Neutrophil (primary cell): Measurements from ENCODE around the gene OPHN1.

Source experiments
- H3K27ac ChIP-seq: fragments of 200-600 bp; sonication (generic); 2 replicates; pipeline ENCODE4 v1.5.1; 2016; ENCODE audit warnings: mild to moderate bottlenecking, moderate library complexity
- H3K27me3 ChIP-seq: fragments of 200-600 bp; sonication (generic); 2 replicates; pipeline ENCODE4 v1.6.0; 2016; ENCODE audit warnings: mild to moderate bottlenecking
- H3K36me3 ChIP-seq: fragments of 200-600 bp; sonication (generic); 2 replicates; pipeline ENCODE4 v1.5.1; 2017
- H3K4me1 ChIP-seq, 2 experiments: fragments of 200-600 bp in 1 of 2; sonication (generic) in 1 of 2; 1 replicate in 1 of 2; 2 replicates in 1 of 2; pipeline versions ENCODE4 v1.5.1 to v1.6.1; 2013 to 2016; ENCODE audit warnings: low read depth in 1 of 2, low read length in 1 of 2, mild to moderate bottlenecking in 1 of 2, moderate library complexity in 1 of 2; ENCODE audit not compliant: control insufficient read depth in 1 of 2, insufficient read depth in 1 of 2
- H3K4me3 ChIP-seq, 2 experiments: fragments of 200-600 bp in 1 of 2; sonication (generic) in 1 of 2; 1 replicate in 1 of 2; 2 replicates in 1 of 2; pipeline ENCODE4 v1.5.1; 2013 to 2016; ENCODE audit warnings: low read depth in 1 of 2, low read length in 1 of 2, mild to moderate bottlenecking in 1 of 2, moderate library complexity in 1 of 2
- H3K9me3 ChIP-seq: fragments of 200-600 bp; sonication (generic); 2 replicates; pipeline ENCODE4 v1.5.1; 2016
- CTCF ChIP-seq: fragments of 200-600 bp; sonication (generic); IDR thresholded peaks from 2 replicates; pipeline ENCODE4 v1.5.1; 2016; ENCODE audit warnings: antibody characterized with exemption

OPHN1 gene

GRCh38 chrX:68438575-68438974, 5.3 kb upstream of the OPHN1 start:
- H3K27ac ChIP-seq, result no peak overlapping the region
- H3K36me3 ChIP-seq, result no peaks in the 10 kb centered on the region
- no peaks in the 10 kb centered on the region for H3K9me3 ChIP-seq
- H3K4me1 ChIP-seq, result no peaks in the 10 kb centered on the region
- peaks cover 11% of the 10 kb centered on the region for H3K27me3 ChIP-seq
- no peak overlapping the region for H3K4me3 ChIP-seq
- no peak for TF ChIP-seq CTCF

- Histone ChIP-seq H3K9me3 (no peaks in the 10 kb centered on the region), H3K27ac (no peak overlapping the region), H3K4me1 (peaks cover 6 to 7% of the 10 kb centered on the region in 2 experiments), H3K4me3 (peak overlapping the region in 1 of 2 experiments; percentile 54), H3K27me3 (peaks cover 20% of the 10 kb centered on the region), H3K36me3 (no peaks in the 10 kb centered on the region)
- TF ChIP-seq CTCF, result no peak
Observed at GRCh38 chrX:68433981-68434299, 645 bp upstream of the OPHN1 start.

GRCh38 chrX:68432648-68433047, 647 bp downstream of the OPHN1 start:
- Histone ChIP-seq H3K4me3 (no peak overlapping the region), H3K9me3 (no peaks in the 10 kb centered on the region), H3K27me3 (peaks cover 20% of the 10 kb centered on the region), H3K36me3 (no peaks in the 10 kb centered on the region), H3K4me1 (peaks cover 6 to 7% of the 10 kb centered on the region in 2 experiments), H3K27ac (no peak overlapping the region)
- no peak for TF ChIP-seq CTCF

GRCh38 chrX:68431836-68432235, 1.5 kb downstream of the OPHN1 start:
- H3K27ac ChIP-seq, result no peak overlapping the region
- no peaks in the 10 kb centered on the region for H3K9me3 ChIP-seq
- TF ChIP-seq CTCF, result no peak
- H3K4me3 ChIP-seq, result no peak overlapping the region
- peaks cover 6 to 7% of the 10 kb centered on the region in 2 experiments for H3K4me1 ChIP-seq
- no peaks in the 10 kb centered on the region for H3K36me3 ChIP-seq
- H3K27me3 ChIP-seq, result peaks cover 20% of the 10 kb centered on the region

- Histone ChIP-seq H3K27ac (no peak overlapping the region), H3K4me1 (peaks cover 6 to 7% of the 10 kb centered on the region in 2 experiments), H3K27me3 (peaks cover 16% of the 10 kb centered on the region), H3K36me3 (no peaks in the 10 kb centered on the region), H3K4me3 (no peak overlapping the region), H3K9me3 (no peaks in the 10 kb centered on the region)
- TF ChIP-seq CTCF, result no peak
Observed at GRCh38 chrX:68429216-68429615, 4.1 kb downstream of the OPHN1 start.

- no peak overlapping the region for H3K27ac ChIP-seq
- TF ChIP-seq CTCF, result no peak
Observed at GRCh38 chrX:68428431-68428830, 4.9 kb downstream of the OPHN1 start.

More at GRCh38 chrX:68428431-68428830, 4.9 kb downstream of the OPHN1 start:
- Histone ChIP-seq H3K36me3 (no peaks in the 10 kb centered on the region), H3K4me1 (peaks cover 6 to 7% of the 10 kb centered on the region in 2 experiments), H3K4me3 (no peak overlapping the region), H3K9me3 (no peaks in the 10 kb centered on the region), H3K27me3 (peaks cover 8% of the 10 kb centered on the region)
